Gastroesophageal sphincter (tissue), 4 donors: ENCODE data around the gene EMP2. TPM values are rescaled to one million over a fixed set of nuclear protein-coding genes. Genes with fewer than 3 reads are reported as not detected.

Experiments used
- ATAC-seq: fragments of 150-250 bp; one replicate; pipeline ENCODE4 v1.9.1; 2016; ENCODE audit warnings: mild to moderate bottlenecking, moderate library complexity
- H3K27ac ChIP-seq, 4 donors: fragments of 200-600 bp; sonication (generic) in 3 of 4; 1 replicate in 3 of 4; 2 replicates in 1 of 4; pipeline ENCODE4 v1.5.1; 2016 to 2019
- H3K27me3 ChIP-seq: fragments of 200-600 bp; sonication (generic); one replicate; pipeline ENCODE4 v1.5.1; 2019
- H3K36me3 ChIP-seq, 2 donors: fragments of 200-600 bp; sonication (generic); one replicate each; pipeline ENCODE4 v1.5.1; 2019; ENCODE audit warnings: control low read depth in 1 of 2
- H3K4me1 ChIP-seq, 3 donors: fragments of 200-600 bp; sonication (generic); 1 replicate in 2 of 3; 2 replicates in 1 of 3; pipeline ENCODE4 v1.5.1; 2016 to 2019; ENCODE audit warnings: control low read depth in 2 of 3
- H3K4me3 ChIP-seq, 2 donors: fragments of 200-600 bp; sonication (generic); one replicate each; pipeline ENCODE4 v1.5.1; 2019; ENCODE audit warnings: mild to moderate bottlenecking in 1 of 2, moderate library complexity in 1 of 2
- H3K9me3 ChIP-seq, 3 donors: fragments of 200-600 bp; sonication (generic); one replicate each; pipeline ENCODE4 v1.5.1; 2017 to 2019; ENCODE audit warnings: control low read depth in 2 of 3
- CTCF ChIP-seq, 4 experiments: fragments of 200-600 bp in 2 of 4; fragments of 450-650 bp in 2 of 4; sonication (generic) in 1 of 4; IDR thresholded peaks; one replicate each; pipeline ENCODE4 v1.5.1; 2017 to 2019; ENCODE audit warnings: antibody characterized with exemption in 4 of 4, mild to moderate bottlenecking in 2 of 4, moderate library complexity in 2 of 4
- EP300 ChIP-seq: sonication (generic); formaldehyde crosslinking; IDR thresholded peaks from one replicate; pipeline ENCODE4 v1.6.1; 2017; ENCODE audit warnings: antibody characterized with exemption, mild to moderate bottlenecking
- POLR2A ChIP-seq, 2 donors: fragments of 450-650 bp; IDR thresholded peaks; one replicate each; pipeline ENCODE4 v1.6.1; 2017; ENCODE audit warnings: antibody characterized with exemption in 2 of 2, mild to moderate bottlenecking in 2 of 2, moderate library complexity in 1 of 2
- POLR2AphosphoS5 ChIP-seq: sonication (generic); formaldehyde crosslinking; IDR thresholded peaks from one replicate; pipeline ENCODE4 v1.6.1; 2017; ENCODE audit warnings: antibody characterized with exemption
- WGBS, 2 donors: methylation state at CpG; one replicate each; pipeline ENCODE4 v1.1.5; 2018; ENCODE audit warnings: low coverage in 1 of 2; 5-methylcytosine and 5-hydroxymethylcytosine counted together
- total RNA-seq, 4 donors: library from RNA; depleted of rRNA; stranded (reverse); fragments of >200 nt; gene quantifications; one replicate each; pipeline ENCODE4 v1.1.0, GENCODE V29; 2016

EMP2 gene
- total RNA-seq, 4 donors from 2014 or later = 52.8 to 94.7 (median 69.7) TPM

DNA sequence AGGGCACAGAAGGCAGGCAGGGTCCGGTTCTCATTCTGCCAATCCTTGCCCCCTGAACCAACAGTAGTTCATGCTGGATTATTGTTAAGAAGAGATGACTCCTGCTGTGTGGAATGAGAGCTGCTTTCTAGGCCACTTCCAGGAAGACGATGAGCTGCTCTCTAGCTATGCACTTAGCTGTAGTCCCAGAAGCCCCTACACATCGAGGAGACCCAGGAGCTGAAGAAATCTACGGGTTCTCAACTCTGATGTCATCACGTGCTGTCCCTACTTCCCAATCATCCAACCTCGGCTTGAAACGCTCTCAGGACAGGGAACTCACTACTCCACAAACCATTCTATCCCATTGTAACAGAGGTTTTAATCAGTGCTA lies 29.0 kb upstream of the EMP2 start:
- no peak overlapping the region for H3K27ac ChIP-seq
- peaks cover 0 to 7% (median 0%) of the 10 kb centered on the region in 3 donors for H3K4me1 ChIP-seq
- no peaks in the 10 kb centered on the region for H3K36me3 ChIP-seq
- H3K9me3 ChIP-seq = no peaks in the 10 kb centered on the region
- TF ChIP-seq POLR2AphosphoS5 (peak; percentile 76), EP300 (no peak), POLR2A (IDR thresholded peaks at IDR 0.05) (no peak)
- H3K4me3 ChIP-seq = no peak overlapping the region
- 38 to 89% methylated on average over 4 to 7 of the region's 7 CpGs for WGBS, 2 donors
- peak; percentile 69 for ATAC-seq
- no peaks in the 10 kb centered on the region for H3K27me3 ChIP-seq

- no peak overlapping the region for H3K27ac ChIP-seq
- H3K4me3 ChIP-seq = no peak overlapping the region
- H3K27me3 ChIP-seq = no peaks in the 10 kb centered on the region
- peaks cover 0 to 7% (median 0%) of the 10 kb centered on the region in 3 donors for H3K4me1 ChIP-seq
- WGBS, 2 donors = 71 to 89% methylated on average over 3 of the region's 11 CpGs
- no peaks in the 10 kb centered on the region for H3K9me3 ChIP-seq
- no peak for TF ChIP-seq EP300
- TF ChIP-seq CTCF (IDR thresholded peaks at IDR 0.05) = no peak
- no peaks in the 10 kb centered on the region for H3K36me3 ChIP-seq
- ATAC-seq = peak; percentile 61
Observed at GRCh38 chr16:10608687-10609401, 28.4 kb upstream of the EMP2 start.

DNA sequence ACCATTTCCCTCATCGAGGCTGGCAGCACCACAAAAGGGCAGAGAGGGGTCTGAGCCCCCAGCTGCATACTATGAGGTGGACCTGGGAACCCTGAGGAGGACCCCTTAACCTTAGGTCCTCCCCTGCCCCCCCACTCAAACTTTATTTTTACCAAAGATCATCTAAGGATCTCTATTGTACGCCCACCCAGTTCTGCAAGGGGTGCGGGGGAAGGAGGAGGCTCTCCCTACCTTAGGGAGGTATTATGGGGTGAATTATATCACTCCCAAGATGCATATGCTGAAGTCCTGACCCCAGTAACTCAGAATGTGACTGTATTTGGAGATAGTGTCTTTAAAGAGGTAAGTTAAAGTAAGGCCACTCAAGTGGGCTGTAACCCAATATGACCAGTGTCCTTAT lies 26.8 kb upstream of the EMP2 start:
- no peak overlapping the region for H3K4me3 ChIP-seq
- no peak for ATAC-seq
- WGBS, 2 donors = 81% methylated on average over 3 of the region's 3 CpGs; no CpG with 5 or more reads in 1 of the 2 donors
- peaks cover 0 to 10% (median 0%) of the 10 kb centered on the region in 3 donors for H3K4me1 ChIP-seq
- no peaks in the 10 kb centered on the region for H3K36me3 ChIP-seq
- TF ChIP-seq POLR2AphosphoS5 = no peak
- no peak overlapping the region for H3K27ac ChIP-seq
- no peaks in the 10 kb centered on the region for H3K9me3 ChIP-seq
- no peaks in the 10 kb centered on the region for H3K27me3 ChIP-seq

- no peak for ATAC-seq
- Histone ChIP-seq H3K36me3 (no peaks in the 10 kb centered on the region), H3K27ac (no peak overlapping the region), H3K4me1 (peaks cover 0 to 15% (median 4%) of the 10 kb centered on the region in 3 donors), H3K9me3 (no peaks in the 10 kb centered on the region), H3K27me3 (no peaks in the 10 kb centered on the region), H3K4me3 (no peak overlapping the region)
- TF ChIP-seq EP300 = no peak
- no peak for TF ChIP-seq POLR2A (IDR thresholded peaks at IDR 0.05)
- TF ChIP-seq CTCF (IDR thresholded peaks at IDR 0.05) = no peak
- 89 to 100% methylated on average over 1 to 5 of the region's 6 CpGs for WGBS, 2 donors
Observed at GRCh38 chr16:10606607-10607006, 26.2 kb upstream of the EMP2 start.

- Histone ChIP-seq H3K27me3 (no peaks in the 10 kb centered on the region), H3K36me3 (no peaks in the 10 kb centered on the region), H3K4me1 (peaks cover 0 to 25% (median 9%) of the 10 kb centered on the region in 3 donors), H3K4me3 (no peak overlapping the region), H3K9me3 (no peaks in the 10 kb centered on the region), H3K27ac (no peak overlapping the region)
- no peak for ATAC-seq
- TF ChIP-seq POLR2AphosphoS5 = no peak
- TF ChIP-seq POLR2A (IDR thresholded peaks at IDR 0.05) = no peak
- no peak for TF ChIP-seq CTCF (IDR thresholded peaks at IDR 0.05)
- no peak for TF ChIP-seq EP300
- 90 to 92% methylated on average over 2 to 3 of the region's 3 CpGs for WGBS, 2 donors
Observed at GRCh38 chr16:10605636-10606035, 25.2 kb upstream of the EMP2 start.
